ENCODE results near the gene UCN. TPM values are rescaled to one million over a fixed set of nuclear protein-coding genes. Genes with fewer than 3 reads are reported as not detected.

Gene UCN
- total RNA-seq, 4 donors from 2014 or later, result 1.8 to 6.1 (median 3.3) TPM

GRCh38 chr2:27282892-27283291, 25.4 kb downstream of the UCN start:
- Histone ChIP-seq H3K27me3 (peaks cover 0 to 26% (median 3%) of the 10 kb centered on the region in 4 donors), H3K4me1 (peaks cover 0 to 17% (median 4%) of the 10 kb centered on the region in 4 donors), H3K27ac (replicated peaks in 1 of 4) (no peak overlapping the region), H3K9me3 (no peaks in the 10 kb centered on the region), H3K36me3 (no peaks in the 10 kb centered on the region), H3K4me3 (no peak overlapping the region)
- TF ChIP-seq CTCF (IDR thresholded peaks at IDR 0.05) (no peak), POLR2AphosphoS5 (IDR thresholded peaks at IDR 0.05) (no peak), POLR2A (IDR thresholded peaks at IDR 0.05; ENCODE audit: low read depth) (no peak), EP300 (IDR thresholded peaks at IDR 0.05) (no peak)
- 38% methylated on average over 4 of the region's 5 CpGs for WGBS
- intact Hi-C loops (cut with DNase I), result loop anchor here (10.0 kb wide), 1 partner anchor 318 kb away; no protein-coding TSS in a partner anchor
- DNase-seq (ENCODE audit: extremely low spot score), result no peak

GRCh38 chr2:27281855-27282559, 26.2 kb downstream of the UCN start, which contains the start of gene TRIM54:
TSS of gene TRIM54 (plus strand) at chr2:27282429. CDS start at chr2:27282732, 303 bp downstream.
- no peak within 1 kb of the TSS for H3K4me3 ChIP-seq
- H3K27ac ChIP-seq (replicated peaks in 1 of 4), result no peak within 1 kb of the TSS
- H3K27me3 ChIP-seq, result peaks cover 0 to 35% (median 3%) of the 10 kb centered on the region in 4 donors
- WGBS, result 59% methylated on average over 5 of the region's 5 CpGs
- no peaks in the 10 kb centered on the region for H3K36me3 ChIP-seq
- intact Hi-C loops (cut with DNase I), result loop anchor here (2.0 to 10.0 kb wide), 2 partner anchors 183 to 317 kb away; no protein-coding TSS in a partner anchor
- TF ChIP-seq CTCF (IDR thresholded peaks at IDR 0.05), result no peak
- TF ChIP-seq POLR2AphosphoS5 (IDR thresholded peaks at IDR 0.05), result no peak
- no peak for TF ChIP-seq POLR2A (IDR thresholded peaks at IDR 0.05; ENCODE audit: low read depth)
- TF ChIP-seq EP300 (IDR thresholded peaks at IDR 0.05), result no peak
- peaks cover 0 to 17% (median 4%) of the 10 kb centered on the region in 4 donors for H3K4me1 ChIP-seq
- no peaks in the 10 kb centered on the region for H3K9me3 ChIP-seq
- DNase-seq (ENCODE audit: extremely low spot score), result no peak

DNA sequence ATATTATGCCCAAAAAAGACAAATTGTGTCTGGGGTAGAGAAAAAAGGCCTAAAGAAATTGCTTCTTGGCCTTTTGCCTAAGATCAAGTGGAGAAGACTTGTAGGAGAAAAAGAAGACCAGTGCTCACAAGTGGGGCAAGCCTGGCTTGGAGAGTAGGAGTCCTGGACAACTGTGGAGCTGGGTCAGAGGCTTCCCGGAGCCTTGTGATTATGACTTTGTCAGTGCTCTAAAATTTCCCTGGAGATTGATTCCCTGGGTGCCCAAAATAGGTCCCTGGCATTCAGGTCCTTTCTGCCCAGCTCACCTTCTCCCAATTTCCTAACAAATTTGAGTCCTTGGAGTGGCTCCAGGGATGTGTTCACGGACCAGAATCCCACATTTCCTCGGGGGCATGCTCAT, 26.8 kb downstream of the UCN start:
- no peak overlapping the region for H3K4me3 ChIP-seq
- H3K9me3 ChIP-seq, result no peaks in the 10 kb centered on the region
- no peak overlapping the region for H3K27ac ChIP-seq (replicated peaks in 1 of 4)
- TF ChIP-seq EP300 (IDR thresholded peaks at IDR 0.05) (no peak), POLR2A (IDR thresholded peaks at IDR 0.05; ENCODE audit: low read depth) (no peak), POLR2AphosphoS5 (IDR thresholded peaks at IDR 0.05) (no peak), CTCF (IDR thresholded peaks at IDR 0.05) (no peak)
- intact Hi-C loops (cut with DNase I), result loop anchor here (2.0 to 10.0 kb wide), 2 partner anchors 183 to 317 kb away; no protein-coding TSS in a partner anchor
- H3K36me3 ChIP-seq, result no peaks in the 10 kb centered on the region
- peaks cover 0 to 39% (median 3%) of the 10 kb centered on the region in 4 donors for H3K27me3 ChIP-seq
- no peak for DNase-seq (ENCODE audit: extremely low spot score)
- peaks cover 0 to 17% (median 4%) of the 10 kb centered on the region in 4 donors for H3K4me1 ChIP-seq
- 80% methylated on average over 3 of the region's 3 CpGs for WGBS

DNA sequence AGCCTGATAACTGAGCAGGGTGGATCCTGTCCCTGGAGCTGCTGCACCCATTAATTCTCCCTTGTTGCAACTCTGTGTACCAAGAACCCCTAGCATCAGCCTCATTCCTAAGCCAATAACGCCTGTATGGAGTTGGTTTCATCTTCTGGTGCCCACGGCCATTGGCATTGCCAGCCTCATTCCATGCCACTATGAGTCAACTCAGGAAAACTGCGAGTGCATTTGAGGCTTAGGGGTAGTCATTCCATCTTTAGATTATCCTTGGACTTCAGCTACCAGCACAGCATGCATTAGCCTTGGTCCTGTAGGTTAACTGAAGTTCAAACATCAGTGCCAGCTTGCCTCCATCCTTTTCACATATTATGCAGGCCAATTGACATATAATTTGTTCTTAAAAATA, 27.4 kb downstream of the UCN start:
- intact Hi-C loops (cut with DNase I), result loop anchor here (2.0 to 10.0 kb wide), 2 partner anchors 182 to 316 kb away; no protein-coding TSS in a partner anchor
- Histone ChIP-seq H3K9me3 (no peaks in the 10 kb centered on the region), H3K4me3 (no peak overlapping the region), H3K27me3 (peaks cover 0 to 45% (median 3%) of the 10 kb centered on the region in 4 donors), H3K27ac (replicated peaks in 1 of 4) (no peak overlapping the region), H3K4me1 (peaks cover 0 to 17% (median 4%) of the 10 kb centered on the region in 4 donors), H3K36me3 (no peaks in the 10 kb centered on the region)
- 85% methylated on average over 3 of the region's 3 CpGs for WGBS
- TF ChIP-seq POLR2AphosphoS5 (IDR thresholded peaks at IDR 0.05), result no peak
- no peak for TF ChIP-seq CTCF (IDR thresholded peaks at IDR 0.05)
- TF ChIP-seq POLR2A (IDR thresholded peaks at IDR 0.05; ENCODE audit: low read depth), result no peak
- no peak for TF ChIP-seq EP300 (IDR thresholded peaks at IDR 0.05)
- DNase-seq (ENCODE audit: extremely low spot score), result no peak
